DND-41 (cell line): ENCODE results near the gene PLEKHA6.

Experiments used
- CTCF ChIP-seq: IDR thresholded peaks from 2 replicates; pipeline ENCODE4 v1.5.1; 2012; ENCODE audit warnings: borderline replicate concordance, low read length, moderate library complexity, mild to moderate bottlenecking; ENCODE audit not compliant: poor library complexity, severe bottlenecking; ENCODE audit errors: extremely low read depth
- EZH2 ChIP-seq: IDR thresholded peaks from 3 replicates; pipeline ENCODE4 v1.6.1; 2012; ENCODE audit warnings: borderline replicate concordance, low read depth, mild to moderate bottlenecking, moderate library complexity, low read length, inconsistent platforms; ENCODE audit not compliant: severe bottlenecking

GRCh38 chr1:204377800-204378668 lies 18.3 kb upstream of the PLEKHA6 start:
- TF ChIP-seq CTCF (no peak), EZH2 (no peak)
